Endothelial cell of umbilical vein (primary cell): ENCODE data around the gene GRK5.

Source experiments
- EZH2 ChIP-seq: IDR thresholded peaks from 2 replicates; pipeline ENCODE4 v1.6.1; 2012; ENCODE audit warnings: borderline replicate concordance, low read depth, mild to moderate bottlenecking, moderate library complexity, low read length, inconsistent platforms; ENCODE audit not compliant: severe bottlenecking
- FOS ChIP-seq: IDR thresholded peaks from 2 replicates; pipeline ENCODE4 v1.6.1; 2011; ENCODE audit warnings: mild to moderate bottlenecking, low read length, moderate library complexity, borderline replicate concordance; ENCODE audit not compliant: insufficient read depth
- GATA2 ChIP-seq: IDR thresholded peaks from 2 replicates; pipeline ENCODE4 v1.7.0; 2011; ENCODE audit warnings: low read depth, mild to moderate bottlenecking, moderate library complexity, mixed read lengths, low read length; ENCODE audit not compliant: insufficient read length, insufficient read depth
- JUN ChIP-seq: IDR thresholded peaks from 2 replicates; pipeline ENCODE4 v1.6.1; 2011; ENCODE audit warnings: borderline replicate concordance, low read depth; ENCODE audit not compliant: insufficient read length, insufficient read depth
- MAX ChIP-seq: IDR thresholded peaks from 2 replicates; pipeline ENCODE4 v1.6.1; 2011; ENCODE audit not compliant: insufficient read depth, insufficient read length
- MYC ChIP-seq: IDR thresholded peaks from one replicate; pipeline ENCODE4 v1.6.1; 2011; ENCODE audit warnings: mild to moderate bottlenecking, low read depth, low read length
- POLR2A ChIP-seq: IDR thresholded peaks from 2 replicates; pipeline ENCODE4 v1.6.1; 2012; ENCODE audit warnings: low read depth, mild to moderate bottlenecking, control low read depth, low read length
- POLR2AphosphoS5 ChIP-seq: IDR thresholded peaks from 2 replicates; pipeline ENCODE4 v1.6.1; 2012; ENCODE audit warnings: low read depth, mild to moderate bottlenecking, control low read depth, low read length, moderate library complexity; ENCODE audit not compliant: insufficient read depth
- TF ChIP-seq, protein P1 (sequence below), 2 donors: IDR thresholded peaks; 1 replicate in 1 of 2; 2 replicates in 1 of 2; pipeline ENCODE4 v1.5.1; 2011; ENCODE audit warnings: low read length in 2 of 2, mild to moderate bottlenecking in 2 of 2, moderate library complexity in 2 of 2, control low read depth in 1 of 2, inconsistent platforms in 1 of 2, low read depth in 1 of 2; ENCODE audit not compliant: insufficient read depth in 1 of 2; ENCODE audit errors: extremely low read depth in 1 of 2

DNA sequence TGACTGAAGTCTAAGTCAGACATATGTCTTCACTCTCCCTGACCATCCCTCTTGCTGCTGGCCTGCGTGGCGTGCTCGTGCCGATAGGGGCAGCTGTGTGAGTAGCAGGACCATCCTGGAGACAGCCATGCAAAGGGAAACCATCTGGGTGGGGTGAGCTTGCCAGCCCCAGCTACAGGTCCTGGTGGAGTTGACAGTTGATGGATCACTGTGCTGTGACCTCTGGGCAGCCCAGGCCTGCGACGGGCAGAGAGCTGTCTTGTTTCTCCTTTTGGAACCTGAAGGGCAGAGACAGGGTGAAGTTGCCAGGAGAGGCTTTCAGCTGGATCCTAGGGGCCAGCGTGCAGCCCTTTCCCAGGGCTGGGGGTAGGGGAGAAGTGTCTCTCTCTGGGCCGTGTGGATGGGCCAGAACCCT lies 44.7 kb downstream of the GRK5 start:
- TF ChIP-seq POLR2AphosphoS5 = no peak
- no peak for TF ChIP-seq MAX
- TF ChIP-seq, protein P1, sequence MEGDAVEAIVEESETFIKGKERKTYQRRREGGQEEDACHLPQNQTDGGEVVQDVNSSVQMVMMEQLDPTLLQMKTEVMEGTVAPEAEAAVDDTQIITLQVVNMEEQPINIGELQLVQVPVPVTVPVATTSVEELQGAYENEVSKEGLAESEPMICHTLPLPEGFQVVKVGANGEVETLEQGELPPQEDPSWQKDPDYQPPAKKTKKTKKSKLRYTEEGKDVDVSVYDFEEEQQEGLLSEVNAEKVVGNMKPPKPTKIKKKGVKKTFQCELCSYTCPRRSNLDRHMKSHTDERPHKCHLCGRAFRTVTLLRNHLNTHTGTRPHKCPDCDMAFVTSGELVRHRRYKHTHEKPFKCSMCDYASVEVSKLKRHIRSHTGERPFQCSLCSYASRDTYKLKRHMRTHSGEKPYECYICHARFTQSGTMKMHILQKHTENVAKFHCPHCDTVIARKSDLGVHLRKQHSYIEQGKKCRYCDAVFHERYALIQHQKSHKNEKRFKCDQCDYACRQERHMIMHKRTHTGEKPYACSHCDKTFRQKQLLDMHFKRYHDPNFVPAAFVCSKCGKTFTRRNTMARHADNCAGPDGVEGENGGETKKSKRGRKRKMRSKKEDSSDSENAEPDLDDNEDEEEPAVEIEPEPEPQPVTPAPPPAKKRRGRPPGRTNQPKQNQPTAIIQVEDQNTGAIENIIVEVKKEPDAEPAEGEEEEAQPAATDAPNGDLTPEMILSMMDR (IDR thresholded peaks at IDR 0.05; ENCODE audit: extremely low read depth in 1 of 2, insufficient read depth in 1 of 2, low read depth in 1 of 2, low read length in 2 of 2) = peak; percentile 34 to 37
- TF ChIP-seq MYC = no peak
- no peak for TF ChIP-seq POLR2A
- no peak for TF ChIP-seq EZH2
- TF ChIP-seq FOS = no peak
- no peak for TF ChIP-seq JUN
- TF ChIP-seq GATA2 = no peak
